ES-I3 (cell line): ENCODE data around the gene TRIM3.
"Not testable (repeated sequence)": the region's sequence is repeated elsewhere in the genome, so short reads cannot be mapped to it uniquely, and the experiment has no call there.

Source experiments
- H3K36me3 ChIP-seq: 2 replicates; pipeline ENCODE4 v1.6.1; 2013; ENCODE audit warnings: mild to moderate bottlenecking, low read length, control low read depth, moderate library complexity; ENCODE audit not compliant: insufficient read depth
- H3K4me1 ChIP-seq: 2 replicates; pipeline ENCODE4 v1.6.1; 2013; ENCODE audit warnings: mild to moderate bottlenecking, control low read depth, low read length; ENCODE audit not compliant: insufficient read depth
- H3K9ac ChIP-seq: 2 replicates; pipeline ENCODE4 v1.6.1; 2013; ENCODE audit warnings: low read depth, mild to moderate bottlenecking, low read length, moderate library complexity
- H3K9me3 ChIP-seq: 2 replicates; pipeline ENCODE4 v1.6.1; 2013; ENCODE audit warnings: mild to moderate bottlenecking, low read length, moderate library complexity; ENCODE audit not compliant: control insufficient read depth, insufficient read depth

Gene TRIM3

DNA sequence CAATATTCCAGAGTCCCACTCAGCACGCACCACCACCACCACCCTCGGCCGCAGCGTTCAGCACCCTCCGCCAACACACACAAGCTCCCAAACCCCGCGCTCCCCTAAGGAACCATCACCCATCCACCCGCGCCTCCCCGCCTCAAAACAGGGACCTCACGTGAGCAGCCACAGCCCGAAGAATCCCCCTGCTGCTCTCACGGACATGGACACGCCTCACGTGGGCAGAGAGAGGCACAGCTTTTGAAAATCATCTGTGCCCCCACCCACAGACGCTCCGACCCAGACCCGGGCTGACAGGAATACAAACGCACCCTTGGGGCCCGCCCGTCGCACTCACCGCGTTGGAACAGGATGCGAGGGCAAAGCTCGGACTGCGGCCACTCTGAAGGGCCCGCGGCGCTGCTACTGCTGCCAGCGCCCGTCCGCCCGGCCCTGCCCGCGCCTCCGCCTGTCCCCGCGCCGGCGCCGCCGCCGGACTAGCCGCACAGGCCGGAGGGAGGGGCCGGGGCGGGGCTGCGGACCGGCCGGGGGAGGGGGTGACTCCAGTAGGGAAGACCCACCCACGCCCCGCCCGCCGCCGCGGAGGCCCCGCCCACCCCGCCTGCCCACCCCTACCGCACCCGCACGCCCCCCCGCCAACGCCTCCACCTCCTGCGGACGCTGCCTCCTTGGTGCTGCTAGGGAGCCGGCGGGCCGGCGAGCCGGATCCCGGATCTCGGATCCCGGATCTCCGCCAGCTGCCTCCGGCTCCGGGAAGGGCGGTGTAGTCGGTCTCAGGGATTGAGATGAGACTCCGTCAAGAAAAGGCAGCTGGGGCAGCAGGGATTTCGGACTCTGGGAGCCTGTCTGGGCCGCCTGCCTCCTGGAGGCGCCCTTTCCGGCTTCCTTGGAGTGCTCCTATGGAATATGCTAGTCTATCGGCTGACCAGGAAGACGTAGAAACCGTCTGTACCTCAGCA is at the start of gene TRIM3:
TSS of gene TRIM3 (minus strand) at position 491 of the 962 bp plus-strand sequence. CDS start 8,246 bp downstream, outside the sequence.
- Histone ChIP-seq H3K9ac (peak within 1 kb of the TSS; percentile 94), H3K9me3 (no peaks in the 10 kb centered on the region), H3K36me3 (peaks cover 4% of the 10 kb centered on the region; the same call in 1 of the 2 replicates), H3K4me1 (peaks cover 15% of the 10 kb centered on the region)

DNA sequence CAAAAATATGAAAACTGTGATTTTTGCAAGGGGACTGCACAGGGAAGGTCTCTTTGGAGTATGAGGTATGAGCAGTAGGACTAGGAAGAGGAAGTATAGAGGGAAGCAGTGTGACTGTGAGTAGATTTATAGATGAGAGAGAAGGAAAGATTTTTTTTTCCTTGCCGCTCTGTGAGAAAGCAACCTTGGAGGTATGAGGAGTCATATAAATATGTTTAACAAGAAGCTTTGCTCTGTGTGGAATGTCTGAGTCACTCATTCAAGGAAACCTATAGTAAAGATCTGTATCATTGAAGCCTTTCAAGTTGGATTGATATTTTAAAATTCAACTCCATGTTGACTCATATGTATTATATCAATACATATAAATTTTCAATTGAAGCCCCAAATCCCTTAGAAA is 49.5 kb upstream of the TRIM3 start:
- Histone ChIP-seq H3K9ac (no peak overlapping the region), H3K4me1 (no peaks in the 10 kb centered on the region), H3K9me3 (no peaks in the 10 kb centered on the region), H3K36me3 (peaks cover 5% of the 10 kb centered on the region)

DNA sequence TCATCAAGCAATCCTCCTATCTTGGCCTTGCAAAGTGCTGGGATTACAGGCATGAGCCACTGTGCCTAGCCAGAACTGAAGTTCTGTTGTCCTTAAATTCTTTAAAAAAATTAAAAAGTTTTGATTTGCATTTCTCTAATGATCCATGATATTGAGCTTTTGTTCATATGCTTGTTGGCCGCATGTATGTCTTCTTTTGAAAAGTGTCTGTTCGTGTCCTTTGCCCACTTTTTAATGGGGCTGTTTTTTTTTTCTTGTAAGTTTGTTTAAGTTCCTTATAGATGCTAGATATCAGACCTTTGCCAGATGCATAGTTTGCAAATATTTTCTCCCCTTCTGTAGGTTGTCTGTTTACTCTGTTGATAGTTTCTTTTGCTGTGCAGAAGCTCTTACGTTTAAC is 48.2 kb upstream of the TRIM3 start:
- H3K9ac ChIP-seq, H3K36me3 ChIP-seq, H3K9me3 ChIP-seq, H3K4me1 ChIP-seq: not testable (repeated sequence)

DNA sequence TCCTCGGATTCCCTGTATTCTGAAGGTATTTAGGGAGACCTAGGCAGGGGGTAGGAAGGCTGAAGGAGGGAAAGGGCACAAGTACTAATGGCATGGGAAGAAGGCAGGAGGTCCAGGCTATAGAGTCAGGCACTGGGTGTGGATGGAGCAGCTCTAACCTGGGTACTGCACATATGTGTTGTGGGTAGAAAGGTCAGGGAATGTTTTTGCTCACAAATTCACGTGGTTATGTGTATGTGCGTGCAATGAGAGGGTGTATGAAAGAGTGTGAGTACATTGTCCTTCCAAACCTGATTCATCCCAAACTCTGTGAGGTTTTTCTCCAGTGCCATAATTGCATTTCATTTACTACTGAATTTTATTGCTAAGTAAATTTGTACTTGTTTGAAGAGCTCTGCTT is 46.5 kb upstream of the TRIM3 start:
- Histone ChIP-seq H3K36me3 (peaks cover 5% of the 10 kb centered on the region; the same call in 1 of the 2 replicates), H3K9me3 (no peaks in the 10 kb centered on the region), H3K9ac (no peak overlapping the region), H3K4me1 (no peaks in the 10 kb centered on the region)

DNA sequence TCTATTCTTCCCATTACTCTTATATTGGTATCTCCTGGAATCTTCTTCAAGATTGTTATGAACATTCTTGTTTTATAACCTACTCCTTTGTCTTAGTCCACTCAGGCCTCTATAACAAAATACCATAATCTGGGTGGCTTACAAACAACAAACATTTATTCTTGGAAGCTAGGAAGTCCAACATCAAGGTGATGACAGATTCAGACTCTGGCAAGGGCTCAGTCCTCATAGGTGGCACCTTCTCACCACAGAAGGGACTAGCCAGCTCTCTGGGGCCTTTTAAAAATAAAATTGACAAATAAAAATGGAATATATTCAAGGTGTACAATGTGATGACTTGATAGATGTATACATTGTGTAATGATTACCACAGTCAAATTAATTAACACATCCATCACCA is 43.1 kb upstream of the TRIM3 start:
- Histone ChIP-seq H3K4me1 (no peaks in the 10 kb centered on the region), H3K9me3 (no peaks in the 10 kb centered on the region), H3K9ac (no peak overlapping the region), H3K36me3 (peaks cover 5% of the 10 kb centered on the region)

DNA sequence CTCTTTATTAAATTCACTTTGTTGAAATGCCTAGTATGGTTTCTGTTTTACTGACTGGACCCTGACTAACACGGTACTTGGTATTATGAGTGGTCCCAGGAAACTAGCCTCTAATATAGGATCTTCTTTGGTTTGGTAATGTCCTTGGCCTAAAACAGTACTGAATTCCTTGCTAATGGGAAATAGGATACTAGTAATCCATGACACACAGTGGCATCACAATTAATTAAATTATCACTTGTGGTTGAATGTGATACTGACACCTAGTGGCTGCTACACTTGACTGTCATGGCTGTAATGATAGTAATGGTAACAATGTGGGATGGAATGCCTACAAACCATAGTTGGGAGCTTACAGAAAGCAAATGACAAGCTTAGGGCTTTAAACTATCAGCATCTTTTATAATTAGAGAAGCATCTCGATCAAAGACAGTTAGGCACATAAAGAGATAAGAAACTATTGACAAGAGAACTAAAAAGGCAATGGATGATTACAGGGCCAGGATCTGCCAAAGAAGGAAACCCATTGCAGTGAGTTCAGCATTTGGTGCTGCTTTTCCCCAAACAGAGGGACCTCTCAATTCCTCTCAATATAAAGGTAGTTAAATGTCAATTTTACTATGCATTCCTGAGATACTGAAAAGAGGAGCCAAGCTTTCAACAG is 32.0 kb upstream of the TRIM3 start:
- Histone ChIP-seq H3K4me1 (no peaks in the 10 kb centered on the region), H3K9ac (no peak overlapping the region), H3K9me3 (no peaks in the 10 kb centered on the region), H3K36me3 (0 out of 2 replicates have a peak, but pooled peaks cover 9% of the 10 kb centered on the region)

DNA sequence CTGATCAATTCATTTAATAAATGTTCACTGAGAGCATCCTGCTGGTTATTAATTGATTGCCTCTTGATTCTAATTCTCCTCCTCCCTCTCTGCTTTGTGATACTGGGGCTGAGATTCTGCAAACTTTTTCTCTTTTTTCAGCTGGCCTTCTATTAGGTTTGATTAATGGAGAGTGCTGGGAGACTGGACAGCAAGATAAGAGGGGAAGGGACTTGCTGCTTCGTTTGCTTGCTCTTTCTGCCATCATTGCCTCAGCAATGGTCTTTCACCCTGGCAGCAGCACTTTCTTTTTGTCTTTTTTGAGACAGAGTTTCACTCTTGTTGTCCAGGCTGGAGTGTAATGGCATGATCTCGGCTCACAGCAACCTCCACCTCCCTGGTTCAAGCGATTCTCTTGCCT is 30.4 kb upstream of the TRIM3 start:
- 0 out of 2 replicates have a peak, but pooled peaks cover 4% of the 10 kb centered on the region for H3K4me1 ChIP-seq
- H3K36me3 ChIP-seq = 0 out of 2 replicates have a peak, but pooled peaks cover 9% of the 10 kb centered on the region
- no peaks in the 10 kb centered on the region for H3K9me3 ChIP-seq
- H3K9ac ChIP-seq = no peak overlapping the region

DNA sequence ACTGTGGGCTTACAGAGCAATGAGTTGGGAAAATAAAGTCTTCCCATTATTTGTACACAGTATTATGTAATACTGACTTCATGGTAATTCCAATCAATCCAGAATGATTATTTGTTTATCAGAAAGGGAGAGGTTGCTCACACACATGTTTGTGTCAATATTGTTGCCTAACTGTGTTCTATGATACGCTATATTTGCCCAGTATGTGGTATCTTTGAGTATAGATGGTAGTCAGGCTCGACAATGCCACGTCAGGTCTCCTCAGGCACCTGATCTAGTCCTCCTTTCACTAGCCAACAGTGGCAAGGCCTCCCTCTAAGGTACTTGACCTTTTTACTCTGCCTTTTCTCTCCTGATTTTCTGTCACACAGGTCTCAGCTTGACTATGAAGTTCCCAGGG is 28.6 kb upstream of the TRIM3 start:
- Histone ChIP-seq H3K36me3 (0 out of 2 replicates have a peak, but pooled peaks cover 3% of the 10 kb centered on the region), H3K4me1 (peaks cover 7% of the 10 kb centered on the region; the same call in 1 of the 2 replicates), H3K9me3 (no peaks in the 10 kb centered on the region), H3K9ac (no peak overlapping the region)

DNA sequence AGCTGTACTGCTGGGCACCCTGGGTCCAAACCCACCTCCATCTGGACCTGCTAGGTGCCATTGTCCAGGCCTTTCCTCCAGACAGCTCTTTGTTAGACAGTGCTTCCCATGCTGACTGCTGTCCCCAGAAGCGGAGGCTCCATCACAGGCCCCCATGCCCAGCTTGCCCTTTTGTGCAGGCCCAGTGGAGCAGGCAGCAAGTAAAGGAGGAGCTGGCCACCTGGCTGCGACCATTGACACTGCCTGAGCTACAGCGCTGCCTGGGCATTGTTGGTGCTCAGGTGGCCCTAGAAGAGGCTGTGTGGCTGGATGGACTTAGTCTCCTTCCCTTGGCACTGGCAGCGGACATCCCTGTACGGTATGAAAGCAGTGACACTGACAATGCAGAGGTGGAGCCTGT is 24.8 kb upstream of the TRIM3 start:
- Histone ChIP-seq H3K36me3 (no peaks in the 10 kb centered on the region; the same call in 1 of the 2 replicates), H3K9ac (no peak overlapping the region), H3K9me3 (no peaks in the 10 kb centered on the region), H3K4me1 (peaks cover 9% of the 10 kb centered on the region; the same call in 1 of the 2 replicates)

DNA sequence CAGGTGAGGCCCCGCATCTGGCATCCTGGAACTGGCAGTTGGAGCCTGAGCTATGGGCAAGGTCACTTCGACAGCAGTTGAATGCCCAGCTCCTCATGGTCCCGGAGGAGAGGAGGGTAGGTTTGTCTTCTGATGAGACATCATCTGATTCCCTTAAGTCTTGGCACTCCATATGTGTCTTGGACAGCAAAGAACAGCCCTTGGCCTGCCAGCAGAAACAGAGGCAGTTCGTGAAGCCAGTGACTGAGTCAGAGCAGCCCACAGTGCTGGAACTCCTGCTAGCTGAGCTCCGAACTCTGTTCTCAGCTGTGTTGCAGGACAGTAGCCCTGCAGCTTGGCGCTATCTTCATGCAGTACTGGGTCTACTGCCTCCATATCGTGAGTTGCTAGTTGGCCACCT is 24.4 kb upstream of the TRIM3 start:
- Histone ChIP-seq H3K9ac (no peak overlapping the region), H3K4me1 (peaks cover 9% of the 10 kb centered on the region; the same call in 1 of the 2 replicates), H3K36me3 (no peaks in the 10 kb centered on the region; the same call in 1 of the 2 replicates), H3K9me3 (no peaks in the 10 kb centered on the region)

DNA sequence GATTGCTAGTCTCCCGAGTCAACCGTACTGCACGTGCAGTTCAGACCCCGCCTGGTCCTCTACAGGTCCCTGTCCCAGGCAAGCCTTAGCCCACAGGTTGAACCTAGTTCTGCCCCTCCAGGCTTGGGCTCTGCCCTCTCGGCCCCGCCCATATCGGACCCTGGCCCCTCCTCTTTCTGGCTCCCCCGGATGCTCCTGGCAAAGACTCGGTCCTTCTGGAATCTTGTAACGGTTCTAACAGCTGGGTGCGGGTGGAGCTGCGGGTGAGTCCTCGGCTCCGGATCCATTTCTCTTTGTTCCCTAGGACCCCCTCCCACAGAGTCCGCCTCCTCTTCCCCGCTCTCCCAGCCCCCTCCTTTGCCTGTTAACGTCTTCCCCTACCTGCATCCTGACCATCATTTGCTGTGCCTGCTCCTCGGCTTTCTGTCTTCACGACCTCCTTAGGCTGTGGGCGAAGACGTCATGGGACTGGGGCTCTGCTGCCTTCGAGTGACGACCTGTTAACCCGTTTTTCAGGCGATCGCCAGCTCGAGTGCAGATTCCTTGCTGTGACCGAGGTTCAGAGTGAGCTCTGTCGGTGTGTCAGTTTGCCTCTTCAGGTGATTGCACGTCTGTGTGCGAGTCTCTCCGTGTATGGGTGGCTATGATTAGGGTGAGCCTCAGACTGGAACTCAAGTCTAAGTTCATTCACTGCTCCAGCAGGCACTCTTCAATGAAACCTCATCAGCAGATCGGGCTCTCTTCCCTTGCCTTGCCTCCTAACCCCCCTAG is 23.5 kb upstream of the TRIM3 start, which contains the start of gene DNHD1:
TSS of gene DNHD1 (plus strand) at position 212 of the 771 bp plus-strand sequence. CDS start 936 bp downstream, outside the sequence.
- peaks cover 9% of the 10 kb centered on the region; the same call in 1 of the 2 replicates for H3K4me1 ChIP-seq
- H3K9me3 ChIP-seq = no peaks in the 10 kb centered on the region
- peak within 1 kb of the TSS; percentile 35; the same call in 1 of the 2 replicates for H3K9ac ChIP-seq
- no peaks in the 10 kb centered on the region; the same call in none of the 2 replicates for H3K36me3 ChIP-seq

DNA sequence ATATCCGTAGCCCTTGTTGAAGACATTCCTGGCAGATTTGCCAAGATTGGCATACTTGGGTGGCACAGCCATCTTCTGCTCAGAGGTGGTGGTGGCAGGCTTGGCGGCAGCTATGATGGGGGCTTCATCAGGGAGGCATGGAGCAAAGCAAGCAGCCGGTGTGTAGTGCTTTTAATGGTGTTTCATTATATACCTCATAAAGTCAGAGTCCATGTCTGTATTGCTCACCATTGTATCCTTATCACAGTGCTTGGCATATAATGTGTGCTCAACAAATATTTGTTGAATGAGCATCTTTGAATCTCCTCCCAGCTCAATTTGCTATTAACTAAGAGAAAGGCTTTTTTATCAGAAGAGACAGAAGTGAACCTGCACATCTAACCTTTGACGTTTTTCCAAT is 15.6 kb upstream of the TRIM3 start:
- peaks cover 15% of the 10 kb centered on the region for H3K36me3 ChIP-seq
- H3K9me3 ChIP-seq = no peaks in the 10 kb centered on the region; the same call in 1 of the 2 replicates
- H3K9ac ChIP-seq = no peak overlapping the region
- no peaks in the 10 kb centered on the region for H3K4me1 ChIP-seq

DNA sequence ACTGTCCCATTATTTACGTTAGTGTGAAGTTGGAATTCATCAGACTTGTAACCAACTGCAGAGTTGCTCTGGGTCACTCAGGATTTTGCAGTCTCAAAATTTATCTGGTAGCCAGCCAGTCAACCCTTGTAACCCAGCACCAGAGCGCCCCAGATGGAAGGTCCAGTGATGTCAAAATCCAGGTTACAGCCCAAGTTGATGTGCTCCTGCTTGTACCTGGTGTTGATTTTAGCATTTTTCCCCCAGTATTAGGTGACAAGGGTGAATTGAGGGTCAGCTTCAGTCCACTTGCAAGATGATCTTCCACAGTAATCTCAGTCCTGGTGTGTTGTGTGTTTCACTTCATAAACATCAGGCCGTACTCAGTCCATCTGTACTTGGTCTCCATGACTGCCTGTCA is 15.1 kb upstream of the TRIM3 start:
- H3K9me3 ChIP-seq = no peaks in the 10 kb centered on the region; the same call in 1 of the 2 replicates
- H3K9ac ChIP-seq = no peak overlapping the region
- H3K4me1 ChIP-seq = no peaks in the 10 kb centered on the region
- H3K36me3 ChIP-seq = peaks cover 15% of the 10 kb centered on the region

DNA sequence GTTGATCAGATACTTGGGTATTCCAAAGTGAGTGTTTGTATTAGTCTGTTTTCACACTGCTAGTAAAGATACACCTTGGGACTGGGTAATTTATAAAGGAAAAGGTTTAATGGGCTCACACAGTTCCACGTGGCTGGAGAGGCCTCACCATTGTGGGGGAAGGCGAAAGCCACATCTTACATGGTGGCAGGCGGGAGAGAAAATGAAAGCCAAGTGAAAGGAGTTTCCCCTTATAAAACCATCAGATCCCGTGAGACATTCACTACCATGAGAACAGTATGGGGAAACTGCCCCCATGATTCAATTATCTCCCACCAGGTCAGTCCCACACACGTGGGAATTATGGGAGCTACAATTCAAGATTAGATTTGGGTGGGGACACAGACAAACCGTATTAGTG is 14.6 kb upstream of the TRIM3 start:
- H3K9ac ChIP-seq = no peak overlapping the region
- H3K9me3 ChIP-seq = no peaks in the 10 kb centered on the region; the same call in 1 of the 2 replicates
- H3K4me1 ChIP-seq = no peaks in the 10 kb centered on the region
- peaks cover 18% of the 10 kb centered on the region for H3K36me3 ChIP-seq
